GM21390 (cell line): ENCODE measurements around the gene MYO5B.

Experiments used
- ATAC-seq: cut with Tn5 transposase; IDR thresholded peaks from one replicate; pipeline ENCODE4 v1.9.1; 2021; ENCODE audit not compliant: unreplicated experiment

The MYO5B gene

DNA sequence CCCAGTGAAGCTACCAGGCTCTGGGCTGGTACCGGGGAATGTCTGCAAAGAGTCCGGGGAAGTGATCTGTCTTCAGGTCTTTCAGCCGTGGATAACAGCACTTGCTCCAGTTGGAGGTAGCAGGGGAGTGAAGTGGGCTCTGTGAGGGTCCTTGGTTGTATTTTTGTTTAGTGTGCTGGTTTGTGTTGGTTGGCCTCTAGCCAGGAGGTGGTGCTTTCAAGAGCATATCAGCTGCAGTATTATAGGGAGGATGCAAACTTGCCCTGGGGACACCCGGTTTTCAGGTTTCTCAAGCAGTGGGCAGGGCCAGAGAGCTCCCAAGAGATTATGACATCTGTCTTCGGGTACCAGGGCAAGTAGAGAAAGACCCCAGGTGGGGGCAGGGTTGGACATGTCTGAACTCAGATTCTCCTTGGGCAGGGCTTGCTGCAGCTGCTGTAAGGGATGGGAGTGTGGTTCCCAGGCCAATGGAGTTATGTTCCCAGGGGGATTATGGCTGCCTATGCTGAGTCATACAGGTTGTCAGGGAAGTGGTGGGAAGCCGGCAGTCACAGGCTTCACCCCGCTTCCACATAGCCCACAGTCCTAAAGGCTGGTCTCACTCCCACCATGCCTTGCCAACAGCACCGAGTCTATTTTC lies 416.0 kb downstream of the MYO5B start:
- ATAC-seq: no peak
